NT2/D1 (cell line): Measurements from ENCODE around the gene GPATCH2.

ENCODE experiments used
- SUZ12 ChIP-seq: IDR thresholded peaks from 2 replicates; pipeline ENCODE4 v1.6.1; 2011; ENCODE audit not compliant: insufficient read length, insufficient read depth; ENCODE audit errors: extremely low read depth
- YY1 ChIP-seq: IDR thresholded peaks from 2 replicates; pipeline ENCODE4 v1.6.1; 2011; ENCODE audit not compliant: insufficient read length, insufficient read depth
- ZNF274 ChIP-seq: IDR thresholded peaks from 2 replicates; pipeline ENCODE4 v1.6.1; 2011; ENCODE audit warnings: mild to moderate bottlenecking, low read depth, low read length

GRCh38 chr1:217627431-217627830 lies 3.5 kb downstream of the GPATCH2 start:
- TF ChIP-seq YY1 (no peak), SUZ12 (no peak), ZNF274 (no peak)
